ENCODE results near the gene MYLK3.

MYLK3 gene

DNA sequence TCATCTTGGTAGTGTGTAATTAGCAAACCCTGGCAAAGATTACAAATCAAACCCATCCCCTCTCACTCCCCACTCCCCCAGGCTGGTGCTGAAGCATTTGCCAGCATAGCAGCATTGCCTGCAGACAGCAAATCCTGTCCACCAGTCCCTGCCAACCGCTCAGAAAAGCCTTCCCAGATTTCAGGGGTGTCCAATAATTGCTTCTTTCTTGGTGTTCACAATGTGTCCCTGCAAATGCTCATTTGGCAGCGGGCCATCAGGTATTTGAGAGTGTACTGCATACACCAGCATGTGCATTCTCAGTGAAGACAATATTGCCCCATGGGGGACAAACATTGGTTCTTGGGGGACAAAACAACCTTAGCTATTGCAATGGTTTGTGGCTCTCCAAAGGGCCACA lies 30.5 kb downstream of the MYLK3 start:
- no peak overlapping the region for H3K4me3 ChIP-seq (ENCODE audit: low read depth, low read length)
- no peak for DNase-seq (ENCODE audit: low read depth)
- TF ChIP-seq, protein P1, sequence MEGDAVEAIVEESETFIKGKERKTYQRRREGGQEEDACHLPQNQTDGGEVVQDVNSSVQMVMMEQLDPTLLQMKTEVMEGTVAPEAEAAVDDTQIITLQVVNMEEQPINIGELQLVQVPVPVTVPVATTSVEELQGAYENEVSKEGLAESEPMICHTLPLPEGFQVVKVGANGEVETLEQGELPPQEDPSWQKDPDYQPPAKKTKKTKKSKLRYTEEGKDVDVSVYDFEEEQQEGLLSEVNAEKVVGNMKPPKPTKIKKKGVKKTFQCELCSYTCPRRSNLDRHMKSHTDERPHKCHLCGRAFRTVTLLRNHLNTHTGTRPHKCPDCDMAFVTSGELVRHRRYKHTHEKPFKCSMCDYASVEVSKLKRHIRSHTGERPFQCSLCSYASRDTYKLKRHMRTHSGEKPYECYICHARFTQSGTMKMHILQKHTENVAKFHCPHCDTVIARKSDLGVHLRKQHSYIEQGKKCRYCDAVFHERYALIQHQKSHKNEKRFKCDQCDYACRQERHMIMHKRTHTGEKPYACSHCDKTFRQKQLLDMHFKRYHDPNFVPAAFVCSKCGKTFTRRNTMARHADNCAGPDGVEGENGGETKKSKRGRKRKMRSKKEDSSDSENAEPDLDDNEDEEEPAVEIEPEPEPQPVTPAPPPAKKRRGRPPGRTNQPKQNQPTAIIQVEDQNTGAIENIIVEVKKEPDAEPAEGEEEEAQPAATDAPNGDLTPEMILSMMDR (IDR thresholded peaks at IDR 0.05; ENCODE audit: low read depth, low read length, missing control alignments) = no peak

DNA sequence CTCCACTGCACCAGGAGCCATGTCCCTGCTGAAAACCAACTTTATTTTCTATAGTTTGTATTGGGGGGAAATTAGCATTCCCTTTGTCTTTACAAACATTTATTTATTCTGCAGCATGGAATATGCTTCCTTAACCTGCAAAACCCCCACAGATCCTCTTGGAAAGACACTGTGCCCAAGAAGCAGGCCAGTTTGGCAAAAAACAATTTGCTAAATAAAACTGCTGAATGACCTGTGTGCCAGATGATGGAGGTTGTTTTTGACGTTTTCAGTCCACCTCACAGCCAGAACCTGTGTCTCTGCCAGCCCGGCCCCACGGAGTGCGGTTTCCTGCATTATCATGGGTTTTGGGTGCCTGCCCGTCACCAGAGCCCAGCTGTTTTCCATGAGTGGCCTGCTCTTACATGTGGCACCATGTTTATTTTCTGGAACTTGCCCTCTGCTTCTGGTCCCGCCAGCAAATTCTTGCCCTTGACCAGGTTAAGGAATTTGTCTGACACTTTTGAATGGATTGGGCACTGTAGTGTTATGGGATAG lies 32.3 kb downstream of the MYLK3 start:
- TF ChIP-seq, protein P1 (IDR thresholded peaks at IDR 0.05; ENCODE audit: low read depth, low read length, missing control alignments) = no peak
- H3K4me3 ChIP-seq (ENCODE audit: low read depth, low read length) = no peak overlapping the region
- no peak for DNase-seq (ENCODE audit: low read depth)

DNA sequence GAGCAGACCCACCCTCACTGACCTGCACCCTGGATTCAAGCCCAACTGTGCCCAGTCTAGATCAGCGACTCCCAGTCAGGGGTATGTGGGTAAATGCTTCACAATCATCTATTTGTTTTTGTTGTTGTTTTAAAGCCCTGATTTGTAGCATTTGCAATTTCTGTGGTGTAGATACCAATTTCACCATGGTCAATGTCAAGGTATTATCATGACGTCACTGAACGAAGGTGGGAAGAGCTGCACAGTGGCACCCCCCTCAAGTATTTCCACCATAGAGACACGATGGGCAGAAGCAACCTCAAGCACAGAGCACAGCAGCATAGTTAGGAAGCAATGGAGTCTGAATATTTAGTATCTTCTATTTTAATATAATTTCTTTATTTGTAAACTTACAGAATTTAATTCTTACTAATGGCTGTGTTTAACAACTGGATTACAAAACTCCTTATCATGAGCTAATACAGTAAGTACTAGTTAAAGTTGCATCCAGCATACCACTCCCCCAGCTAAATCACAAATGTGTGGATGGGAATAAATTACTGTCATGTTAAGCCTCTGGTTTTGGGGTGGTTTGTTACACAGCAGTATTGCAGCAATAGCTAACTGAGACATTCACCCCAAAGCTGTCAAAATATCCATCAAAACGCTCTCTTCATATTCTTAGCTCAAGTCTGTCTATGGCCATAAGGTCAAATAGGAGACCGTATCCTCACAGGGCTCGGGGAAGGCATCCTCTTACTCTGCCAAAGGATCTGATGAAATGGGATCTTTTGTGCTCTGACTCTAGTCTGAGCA lies 33.1 kb downstream of the MYLK3 start:
- TF ChIP-seq, protein P1 (IDR thresholded peaks at IDR 0.05; ENCODE audit: low read depth, low read length, missing control alignments) = no peak
- no peak for DNase-seq (ENCODE audit: low read depth)
- no peak overlapping the region for H3K4me3 ChIP-seq (ENCODE audit: low read depth, low read length)

DNA sequence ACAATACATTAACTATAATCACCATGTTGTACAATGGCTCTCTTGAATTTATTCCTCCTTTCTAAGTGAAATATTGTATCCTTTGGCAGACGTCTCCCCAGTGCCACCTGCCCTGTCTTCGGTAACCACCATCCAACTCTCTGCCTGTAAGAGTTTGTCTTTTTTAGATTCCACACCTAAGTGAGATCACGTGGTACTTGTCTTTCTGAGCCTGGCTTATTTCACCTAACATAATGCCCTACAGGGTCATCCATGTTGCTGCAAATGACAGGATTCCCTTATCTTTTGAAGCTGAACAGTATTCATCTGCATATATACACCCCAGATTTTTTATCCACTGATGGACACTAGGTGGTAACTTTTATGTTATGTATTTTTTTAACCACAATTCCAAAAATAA lies 34.5 kb downstream of the MYLK3 start:
- TF ChIP-seq, protein P1 (IDR thresholded peaks at IDR 0.05; ENCODE audit: low read depth, low read length, missing control alignments) = no peak
- no peak overlapping the region for H3K4me3 ChIP-seq (ENCODE audit: low read depth, low read length)
- no peak for DNase-seq (ENCODE audit: low read depth)

DNA sequence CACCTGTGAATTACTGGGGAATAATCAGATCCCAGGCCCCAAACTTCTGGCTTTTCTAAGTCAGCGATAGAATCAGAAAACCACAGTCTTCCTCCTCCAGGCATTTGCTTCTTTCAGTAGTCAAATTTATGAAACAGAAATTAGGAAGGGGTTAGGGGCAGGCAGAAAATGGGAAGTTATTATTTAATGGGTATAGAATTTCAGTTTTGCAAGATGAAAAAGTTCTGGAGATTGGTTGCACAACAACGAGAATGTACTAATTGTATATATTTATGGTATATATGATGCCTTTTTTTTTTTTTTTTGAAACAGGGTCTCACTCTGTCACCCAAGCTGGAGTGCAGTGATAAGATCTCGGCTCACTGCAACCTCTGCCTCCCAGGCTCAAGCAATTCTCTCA lies 35.2 kb downstream of the MYLK3 start:
- TF ChIP-seq, protein P1 (IDR thresholded peaks at IDR 0.05; ENCODE audit: low read depth, low read length, missing control alignments) = no peak
- H3K4me3 ChIP-seq (ENCODE audit: low read depth, low read length) = no peak overlapping the region
- no peak for DNase-seq (ENCODE audit: low read depth)

DNA sequence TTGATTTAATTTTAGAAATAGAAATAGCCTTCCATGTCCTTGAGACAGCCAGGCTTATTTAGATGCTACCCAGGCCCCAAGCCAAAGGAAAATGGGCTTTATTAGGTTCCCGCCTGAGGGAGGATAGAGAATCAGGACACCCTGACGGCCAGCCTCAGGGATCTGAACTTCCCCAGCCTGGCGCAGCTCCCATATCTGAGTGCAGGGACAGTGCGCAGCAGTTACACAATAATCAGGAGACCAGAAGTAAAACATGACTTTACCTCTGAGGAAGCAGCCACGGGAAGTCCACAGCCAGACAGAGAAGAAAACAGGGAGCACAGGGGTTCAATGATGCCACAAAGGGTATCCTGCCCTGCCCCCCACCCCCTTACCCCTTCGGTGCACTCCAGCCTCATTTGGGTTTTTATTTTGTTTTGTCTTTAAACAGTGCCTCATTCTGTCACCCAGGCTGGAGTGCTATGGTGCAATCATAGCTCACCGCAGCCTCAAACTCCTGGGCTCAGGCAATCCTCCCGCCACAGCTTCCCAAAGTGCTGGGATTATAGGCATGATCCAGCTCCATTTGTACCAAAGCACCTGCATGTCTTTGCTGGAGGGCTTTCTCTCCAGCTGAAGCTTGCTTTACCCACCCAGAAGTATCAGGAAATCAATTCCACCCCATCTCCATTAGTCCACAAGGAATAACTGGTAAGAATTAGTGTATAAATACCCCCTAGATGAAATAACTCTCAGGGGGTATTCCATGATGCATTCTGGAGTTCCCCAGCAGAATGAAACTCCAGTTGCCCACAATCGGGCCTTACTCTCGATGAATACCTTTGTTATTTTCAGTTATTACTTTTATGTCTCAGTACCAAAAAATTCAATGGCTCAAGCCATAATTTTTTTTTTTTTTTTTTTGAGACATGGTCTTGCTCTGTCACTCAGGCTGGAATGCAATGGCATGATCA lies 36.8 kb downstream of the MYLK3 start:
- TF ChIP-seq, protein P1 (IDR thresholded peaks at IDR 0.05; ENCODE audit: low read depth, low read length, missing control alignments) = no peak
- DNase-seq (ENCODE audit: low read depth) = no peak
- no peak overlapping the region for H3K4me3 ChIP-seq (ENCODE audit: low read depth, low read length)

All from GM12864 (cell line).